ENCODE measurements around the gene CUL9.

The CUL9 gene

DNA sequence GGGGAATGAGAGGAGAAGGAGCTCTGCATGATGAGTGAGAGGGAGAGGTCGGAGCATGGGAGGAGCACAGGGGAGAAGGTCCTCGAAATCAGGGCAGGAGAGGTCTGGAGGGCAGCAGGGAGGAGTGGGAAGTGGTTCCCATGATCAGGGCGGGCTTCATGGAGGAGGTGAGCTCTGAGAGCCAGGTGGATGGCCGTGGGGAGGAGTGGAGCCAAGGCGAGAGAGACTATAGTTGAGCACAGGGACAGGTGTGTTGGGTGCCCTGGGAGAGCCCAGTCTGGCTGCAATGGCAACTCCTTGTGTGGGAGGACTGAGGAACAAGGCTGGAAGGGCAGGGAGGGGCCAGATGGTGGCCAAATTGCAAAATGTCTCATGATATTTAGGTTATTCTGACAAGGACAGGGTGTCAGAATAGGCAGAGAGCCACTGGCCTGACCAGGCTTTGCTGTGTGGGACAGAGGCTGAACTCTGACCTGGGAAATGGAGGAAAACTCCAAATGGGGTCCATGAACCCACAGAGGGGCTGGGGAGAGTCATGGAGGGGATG is 82.7 kb downstream of the CUL9 start:
- H3K4me3 ChIP-seq (ENCODE audit: low read depth in 1 of 2, low read length in 2 of 2): no peak overlapping the region
- TF ChIP-seq EZH2 (IDR thresholded peaks at IDR 0.05; ENCODE audit: borderline replicate concordance, low read depth, low read length, severe bottlenecking) (no peak), CTCF (IDR thresholded peaks at IDR 0.05; ENCODE audit: borderline replicate concordance, extremely low read depth, low read length, poor library complexity, severe bottlenecking) (no peak)
- no peaks in the 10 kb centered on the region for H3K36me3 ChIP-seq (ENCODE audit: insufficient read depth, low read length)
- H4K20me1 ChIP-seq (ENCODE audit: insufficient read depth, low read length): peaks cover 4% of the 10 kb centered on the region; the same call in 1 of the 2 replicates
- H2AFZ ChIP-seq (ENCODE audit: low read depth, low read length): no peak overlapping the region
- ATAC-seq (ENCODE audit: insufficient read depth, low read depth) (no peak), DNase-seq (no peak)
- H3K27ac ChIP-seq (ENCODE audit: low read length): no peak overlapping the region
- H3K9me3 ChIP-seq (ENCODE audit: insufficient read depth, low read length, severe bottlenecking): no peaks in the 10 kb centered on the region
- no peak overlapping the region for H3K9ac ChIP-seq (ENCODE audit: low read depth, low read length)
- peaks cover 33% of the 10 kb centered on the region for H3K27me3 ChIP-seq (ENCODE audit: insufficient read depth, low read length, poor library complexity)
- peaks cover 8% of the 10 kb centered on the region for H3K4me1 ChIP-seq (ENCODE audit: insufficient read depth, low read length)
- no peak overlapping the region for H3K4me2 ChIP-seq (ENCODE audit: insufficient read depth, low read length)
- no peaks in the 10 kb centered on the region for H3K79me2 ChIP-seq (ENCODE audit: insufficient read depth, low read length)

DNA sequence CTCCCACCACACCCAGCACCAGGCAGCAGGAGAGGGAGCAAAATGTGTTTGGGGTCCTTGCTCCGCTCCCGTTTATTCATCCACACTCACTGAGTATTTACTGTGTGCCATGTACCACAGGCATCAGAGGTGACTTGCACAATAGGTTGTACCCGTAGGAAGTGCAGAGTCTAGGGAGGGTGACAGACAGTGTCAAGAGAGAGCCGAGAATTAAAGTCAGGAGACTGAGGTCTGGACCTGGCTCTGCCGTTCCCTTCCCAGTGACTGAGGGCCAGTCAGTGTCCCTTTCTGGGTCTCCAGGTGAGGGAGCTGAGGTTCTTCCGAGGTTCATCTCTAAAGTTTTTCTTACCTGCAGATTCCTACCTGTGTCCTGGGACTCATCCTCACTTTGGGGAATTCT is 83.6 kb downstream of the CUL9 start:
- no peak for DNase-seq
- no peak for TF ChIP-seq EZH2 (IDR thresholded peaks at IDR 0.05; ENCODE audit: borderline replicate concordance, low read depth, low read length, severe bottlenecking)
- no peak overlapping the region for H3K4me2 ChIP-seq (ENCODE audit: insufficient read depth, low read length)
- H3K4me3 ChIP-seq (ENCODE audit: low read depth in 1 of 2, low read length in 2 of 2): no peak overlapping the region
- no peaks in the 10 kb centered on the region for H3K79me2 ChIP-seq (ENCODE audit: insufficient read depth, low read length)
- H3K4me1 ChIP-seq (ENCODE audit: insufficient read depth, low read length): peaks cover 14% of the 10 kb centered on the region
- H3K36me3 ChIP-seq (ENCODE audit: insufficient read depth, low read length): no peaks in the 10 kb centered on the region
- ATAC-seq (ENCODE audit: insufficient read depth, low read depth): no peak
- no peak overlapping the region for H3K27ac ChIP-seq (ENCODE audit: low read length)
- H4K20me1 ChIP-seq (ENCODE audit: insufficient read depth, low read length): peaks cover 4% of the 10 kb centered on the region; the same call in 1 of the 2 replicates
- no peak overlapping the region for H2AFZ ChIP-seq (ENCODE audit: low read depth, low read length)
- H3K9me3 ChIP-seq (ENCODE audit: insufficient read depth, low read length, severe bottlenecking): no peaks in the 10 kb centered on the region
- H3K9ac ChIP-seq (ENCODE audit: low read depth, low read length): no peak overlapping the region
- H3K27me3 ChIP-seq (ENCODE audit: insufficient read depth, low read length, poor library complexity): peaks cover 42% of the 10 kb centered on the region

DNA sequence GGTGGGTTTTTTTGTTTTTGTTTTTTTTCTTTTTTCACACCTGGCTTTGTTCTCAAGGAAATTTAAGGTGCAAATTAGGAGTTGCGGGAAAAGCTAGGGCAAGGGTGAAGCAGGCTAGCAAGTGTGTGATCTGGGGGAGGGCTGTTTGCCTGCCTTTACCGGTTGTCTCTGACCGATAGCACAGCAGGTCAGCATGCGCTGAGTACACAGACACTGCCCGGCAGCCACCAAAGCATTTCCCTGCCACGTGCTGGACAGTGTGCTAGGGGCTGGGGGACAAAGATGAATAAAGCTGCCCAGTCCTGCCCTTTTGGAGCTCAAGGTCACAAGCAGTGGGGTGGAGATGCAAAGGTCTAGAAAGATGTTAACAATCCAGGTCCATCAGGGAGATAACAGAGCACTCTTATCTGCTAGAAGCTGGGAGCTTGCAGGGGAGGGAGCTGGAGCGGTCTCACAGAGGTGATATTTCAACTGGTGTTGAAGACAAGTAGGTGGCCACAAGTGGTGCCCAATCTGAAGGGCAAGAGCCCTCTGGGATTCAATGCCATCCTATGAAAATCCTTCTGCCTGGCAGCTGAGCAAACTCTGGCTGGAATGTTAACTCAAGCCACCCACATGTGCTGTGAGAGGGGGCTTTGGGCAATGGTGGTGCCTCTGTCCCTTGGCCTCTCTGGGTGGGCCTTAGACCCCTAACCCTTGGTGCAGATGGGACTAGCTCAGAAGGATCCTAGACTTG is 85.8 kb downstream of the CUL9 start:
- Histone ChIP-seq H3K4me3 (ENCODE audit: low read depth in 1 of 2, low read length in 2 of 2) (no peak overlapping the region), H3K27ac (ENCODE audit: low read length) (no peak overlapping the region), H3K9me3 (ENCODE audit: insufficient read depth, low read length, severe bottlenecking) (no peaks in the 10 kb centered on the region), H2AFZ (ENCODE audit: low read depth, low read length) (no peak overlapping the region), H3K27me3 (ENCODE audit: insufficient read depth, low read length, poor library complexity) (peaks cover 44% of the 10 kb centered on the region), H3K4me1 (ENCODE audit: insufficient read depth, low read length) (peaks cover 14% of the 10 kb centered on the region), H3K79me2 (ENCODE audit: insufficient read depth, low read length) (no peaks in the 10 kb centered on the region), H3K9ac (ENCODE audit: low read depth, low read length) (no peak overlapping the region), H4K20me1 (ENCODE audit: insufficient read depth, low read length) (peaks cover 4% of the 10 kb centered on the region; the same call in 1 of the 2 replicates), H3K36me3 (ENCODE audit: insufficient read depth, low read length) (no peaks in the 10 kb centered on the region), H3K4me2 (ENCODE audit: insufficient read depth, low read length) (no peak overlapping the region)
- DNase-seq: no peak
- TF ChIP-seq EZH2 (IDR thresholded peaks at IDR 0.05; ENCODE audit: borderline replicate concordance, low read depth, low read length, severe bottlenecking) (no peak), CTCF (IDR thresholded peaks at IDR 0.05; ENCODE audit: borderline replicate concordance, extremely low read depth, low read length, poor library complexity, severe bottlenecking) (no peak)
- ATAC-seq (ENCODE audit: insufficient read depth, low read depth): no peak

DNA sequence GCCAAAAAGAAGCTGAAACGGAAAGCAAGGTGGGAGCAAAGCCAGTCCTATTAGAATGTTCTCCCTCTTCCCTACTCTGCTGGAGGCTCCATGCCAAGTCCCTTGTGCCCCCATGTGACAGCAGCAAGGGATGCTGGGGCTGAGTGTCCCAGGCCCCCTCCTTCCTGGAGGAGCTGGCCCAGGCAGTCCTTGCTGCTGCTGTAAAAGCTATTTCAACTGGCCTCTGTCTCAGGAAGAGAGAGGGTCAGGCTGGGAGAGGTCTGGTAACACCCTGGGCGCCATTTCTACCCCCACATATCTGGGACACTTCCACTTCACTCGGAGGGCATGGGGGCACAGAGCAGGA is 86.3 kb downstream of the CUL9 start:
- H3K79me2 ChIP-seq (ENCODE audit: insufficient read depth, low read length): no peaks in the 10 kb centered on the region
- no peak overlapping the region for H2AFZ ChIP-seq (ENCODE audit: low read depth, low read length)
- H3K4me1 ChIP-seq (ENCODE audit: insufficient read depth, low read length): peaks cover 14% of the 10 kb centered on the region
- peaks cover 44% of the 10 kb centered on the region for H3K27me3 ChIP-seq (ENCODE audit: insufficient read depth, low read length, poor library complexity)
- no peak for ATAC-seq (ENCODE audit: insufficient read depth, low read depth)
- no peak overlapping the region for H3K4me3 ChIP-seq (ENCODE audit: low read depth in 1 of 2, low read length in 2 of 2)
- H3K9me3 ChIP-seq (ENCODE audit: insufficient read depth, low read length, severe bottlenecking): no peaks in the 10 kb centered on the region
- H3K36me3 ChIP-seq (ENCODE audit: insufficient read depth, low read length): no peaks in the 10 kb centered on the region
- TF ChIP-seq CTCF (IDR thresholded peaks at IDR 0.05; ENCODE audit: borderline replicate concordance, extremely low read depth, low read length, poor library complexity, severe bottlenecking) (no peak), EZH2 (IDR thresholded peaks at IDR 0.05; ENCODE audit: borderline replicate concordance, low read depth, low read length, severe bottlenecking) (no peak)
- no peak overlapping the region for H3K4me2 ChIP-seq (ENCODE audit: insufficient read depth, low read length)
- no peak overlapping the region for H3K27ac ChIP-seq (ENCODE audit: low read length)
- no peak overlapping the region for H3K9ac ChIP-seq (ENCODE audit: low read depth, low read length)
- H4K20me1 ChIP-seq (ENCODE audit: insufficient read depth, low read length): peaks cover 4% of the 10 kb centered on the region; the same call in 1 of the 2 replicates
- no peak for DNase-seq
